GM19238 (cell line): ENCODE measurements around the gene RHBDL1.

ENCODE experiments used
- DNase-seq: peaks from one replicate; pipeline ENCODE4 v3.0.0; 2011; ENCODE audit warnings: low spot score; ENCODE audit not compliant: insufficient read length

The RHBDL1 gene

GRCh38 chr16:674968-675883, at the start of gene RHBDL1:
TSS of gene RHBDL1 (plus strand) at chr16:675671. CDS start at chr16:675791, 120 bp downstream.
- no peak for DNase-seq

- no peak for DNase-seq
Observed at GRCh38 chr16:625977-626765, 49.3 kb upstream of the RHBDL1 start.

DNA sequence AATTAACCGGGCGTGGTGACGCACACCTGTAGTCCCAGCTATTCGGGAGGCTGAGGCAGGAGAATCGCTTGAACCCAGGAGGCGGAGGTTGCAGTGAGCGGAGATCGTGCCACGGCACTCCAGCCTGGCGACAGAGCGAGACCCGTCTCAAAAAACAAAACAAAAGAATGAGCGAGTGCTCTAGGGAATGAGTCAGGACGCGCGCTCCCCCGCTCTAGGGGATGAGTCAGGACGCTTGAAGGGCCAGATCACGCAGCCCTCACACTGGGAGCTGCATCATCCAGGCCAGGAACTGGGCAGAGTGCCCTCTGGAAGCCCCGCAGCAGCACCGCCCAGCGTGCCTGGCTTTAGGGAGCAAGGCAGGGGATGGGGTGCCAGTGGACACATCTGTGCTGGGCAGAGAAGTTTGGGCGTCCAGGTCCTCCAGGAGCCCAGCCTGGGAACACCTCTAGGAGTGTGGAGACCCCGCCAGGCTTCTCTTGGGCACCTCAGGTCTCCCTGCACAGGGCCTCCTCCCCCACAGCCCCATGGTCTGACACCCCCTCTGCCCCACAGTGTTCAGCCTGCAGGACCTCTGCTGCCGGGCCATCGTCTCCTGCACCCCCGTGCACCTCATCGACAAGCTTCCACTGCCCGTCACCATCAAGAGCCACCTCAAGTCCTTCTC, 48.6 kb upstream of the RHBDL1 start:
- DNase-seq: no peak

DNA sequence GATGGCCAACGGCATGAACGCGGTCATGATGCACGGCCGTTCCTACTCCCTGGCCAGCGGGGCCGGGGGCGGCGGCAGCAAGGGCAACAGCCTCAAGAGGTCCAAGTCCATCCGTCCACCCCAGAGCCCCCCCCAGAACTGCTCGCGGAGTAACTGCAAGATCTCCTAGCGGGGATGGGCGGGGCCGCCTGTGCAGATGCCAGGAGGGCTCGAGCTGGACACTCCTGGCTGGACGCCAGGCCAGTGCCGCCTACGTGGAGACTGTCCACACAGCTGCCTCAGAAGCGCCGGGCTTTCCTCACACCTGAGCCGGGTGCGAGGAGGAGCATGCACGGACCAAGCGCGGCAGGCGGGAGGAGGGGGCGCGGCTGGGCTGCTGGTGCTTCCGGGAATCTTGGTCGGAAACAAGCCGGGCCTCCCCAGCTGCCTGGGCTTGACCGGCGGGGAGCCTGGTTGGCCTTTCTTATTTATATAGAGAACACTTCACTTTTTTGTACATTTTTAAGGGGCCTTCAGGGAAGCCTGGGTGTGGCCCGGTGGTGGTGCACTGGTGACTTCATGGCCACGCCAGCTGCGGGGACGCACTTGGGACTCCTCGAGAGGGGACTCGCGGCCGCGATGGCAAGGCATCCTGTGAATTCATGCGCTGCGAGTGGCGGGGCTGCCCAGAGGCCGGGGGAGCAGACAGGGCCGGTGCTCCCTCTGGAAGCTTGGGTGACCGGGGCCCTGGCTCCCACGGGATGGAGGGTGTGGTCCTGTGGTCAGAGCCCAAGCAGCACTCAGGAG, 47.8 kb upstream of the RHBDL1 start:
- DNase-seq: no peak

GRCh38 chr16:628321-629061, 47.0 kb upstream of the RHBDL1 start:
- no peak for DNase-seq

DNA sequence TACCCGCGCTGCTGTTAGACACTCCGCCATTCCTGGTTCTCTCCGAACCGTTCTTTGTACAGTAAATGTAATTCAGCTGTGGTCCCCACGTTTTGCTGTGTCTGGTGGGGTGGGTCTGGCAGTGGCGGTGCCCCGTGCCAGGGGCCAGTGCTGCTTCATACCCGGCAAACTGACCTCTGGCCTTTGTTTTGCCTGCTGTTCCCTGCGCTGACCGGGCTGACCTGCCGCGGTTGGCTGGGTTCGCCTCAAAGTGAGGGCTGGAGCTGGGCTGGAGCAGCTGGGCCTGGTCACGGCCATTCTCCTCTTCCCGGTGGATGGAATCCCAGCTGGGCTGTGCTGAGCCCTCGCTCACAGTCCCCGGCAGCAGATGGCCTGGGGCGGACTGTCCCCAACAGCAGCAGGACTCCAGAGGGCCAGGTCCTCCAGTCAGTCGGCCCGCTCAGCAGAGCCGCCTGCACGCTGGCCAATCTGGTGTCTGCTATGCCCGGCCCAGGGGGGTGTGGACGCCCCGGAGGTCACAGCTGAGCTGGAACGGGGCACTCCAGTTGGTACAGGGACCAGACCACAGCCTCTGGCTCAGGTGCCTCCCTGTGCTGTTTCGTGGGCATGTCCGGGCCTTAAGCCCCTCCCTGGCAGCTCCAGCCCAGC, 46.2 kb upstream of the RHBDL1 start:
- DNase-seq: no peak

DNA sequence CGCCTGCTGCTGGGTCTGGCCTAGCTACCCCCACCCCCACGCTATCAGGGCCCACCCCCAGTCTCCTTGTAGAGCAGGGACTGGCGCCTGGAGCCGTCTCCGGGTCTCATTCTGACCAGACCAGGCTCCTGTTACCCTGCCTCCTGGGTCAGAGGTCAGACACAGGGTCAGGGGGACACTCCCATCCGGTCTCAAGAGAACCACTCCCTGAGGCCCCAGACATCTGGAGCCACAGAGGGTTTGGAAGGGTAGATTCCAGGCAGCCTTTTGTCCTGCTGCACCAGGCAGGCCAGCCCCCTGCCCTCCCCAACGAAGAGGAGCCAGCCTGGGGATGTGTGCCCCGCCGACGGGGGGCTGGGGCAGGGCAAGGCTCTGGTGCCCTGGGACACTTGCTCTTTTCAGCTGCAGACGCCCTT, 45.6 kb upstream of the RHBDL1 start:
- DNase-seq: no peak

DNA sequence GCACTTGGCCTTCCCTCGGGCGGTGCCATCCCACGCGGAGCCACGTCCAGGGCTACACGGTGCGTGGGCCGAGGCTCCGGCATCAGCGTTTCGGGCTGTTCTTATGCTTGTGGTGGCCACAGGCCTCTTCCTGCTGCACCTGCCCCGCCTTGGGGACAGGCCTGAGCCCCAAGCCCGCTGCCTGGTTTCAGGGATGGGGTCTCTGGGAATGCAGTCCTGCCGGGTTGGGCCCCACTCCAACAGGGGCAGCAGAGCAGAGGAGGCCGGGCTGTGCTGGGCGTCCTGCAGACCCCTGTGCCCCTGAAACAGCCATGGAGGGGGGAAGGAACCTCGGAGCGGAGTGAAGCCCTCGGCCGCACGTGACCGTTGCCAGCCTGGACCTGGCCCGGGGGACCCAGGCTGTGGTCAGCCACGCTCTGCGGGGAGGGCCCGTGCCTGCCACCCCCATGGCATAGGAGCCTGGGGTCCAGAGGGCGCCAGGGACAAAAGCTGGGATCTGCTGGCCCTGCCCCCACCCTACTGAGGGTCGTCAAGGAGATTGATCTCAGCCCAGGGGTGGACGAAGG, 45.1 kb upstream of the RHBDL1 start:
- no peak for DNase-seq

DNA sequence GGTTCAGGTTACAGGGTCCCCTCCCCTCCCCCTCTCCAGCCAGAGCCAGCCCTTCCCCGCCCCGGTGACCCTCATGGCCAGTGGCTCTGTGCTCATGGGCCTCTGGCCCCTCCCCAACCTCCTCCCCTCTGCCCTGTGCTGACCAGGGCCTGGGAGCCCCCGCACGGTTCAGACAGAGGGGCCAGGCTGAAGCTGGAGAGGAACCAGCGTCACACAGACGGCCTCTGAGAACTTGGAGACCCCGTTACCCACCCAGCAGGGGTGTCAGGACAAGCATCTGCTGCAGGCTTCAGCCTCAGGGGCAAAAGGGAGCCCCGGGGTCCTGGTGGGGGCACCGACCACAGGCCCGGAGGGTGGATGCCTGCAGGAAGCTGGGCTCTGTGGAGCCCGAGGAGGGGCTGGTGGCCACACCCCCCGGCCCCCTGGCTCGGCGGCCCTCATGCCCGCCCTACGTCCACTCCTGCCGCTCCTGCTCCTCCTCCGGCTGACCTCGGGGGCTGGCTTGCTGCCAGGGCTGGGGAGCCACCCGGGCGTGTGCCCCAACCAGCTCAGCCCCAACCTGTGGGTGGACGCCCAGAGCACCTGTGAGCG, 44.6 kb upstream of the RHBDL1 start, which contains the start of gene WFIKKN1:
TSS of gene WFIKKN1 (plus strand) at position 171 of the 591 bp plus-strand sequence. CDS start at position 440, 269 bp downstream.
- DNase-seq: no peak

DNA sequence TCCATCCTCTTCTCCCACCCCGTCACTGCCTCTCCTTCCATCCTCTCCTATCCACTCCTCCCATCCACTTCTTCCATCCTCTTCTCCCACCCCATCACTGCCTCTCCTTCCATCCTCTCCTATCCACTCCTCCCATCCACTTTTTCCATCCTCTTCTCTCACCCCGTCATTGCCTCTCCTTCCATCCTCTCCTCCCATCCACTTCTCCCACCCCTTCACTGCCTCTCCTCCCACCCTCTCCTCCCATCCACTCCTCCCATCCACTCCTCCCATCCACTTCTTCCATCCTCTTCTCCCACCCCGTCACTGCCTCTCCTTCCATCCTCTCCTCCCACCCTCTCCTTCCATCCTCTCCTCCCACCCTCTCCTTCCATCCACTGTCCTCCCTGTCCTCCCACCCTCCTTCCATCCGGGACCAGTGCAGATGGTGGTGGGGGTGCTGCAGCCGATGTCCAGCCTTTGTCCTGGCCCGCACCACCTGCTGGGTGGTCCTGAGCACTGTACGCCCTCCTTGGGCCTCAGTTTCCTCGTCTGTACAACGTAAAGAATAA, 43.6 kb upstream of the RHBDL1 start:
- no peak for DNase-seq

GRCh38 chr16:632486-633335, 42.8 kb upstream of the RHBDL1 start:
- no peak for DNase-seq

DNA sequence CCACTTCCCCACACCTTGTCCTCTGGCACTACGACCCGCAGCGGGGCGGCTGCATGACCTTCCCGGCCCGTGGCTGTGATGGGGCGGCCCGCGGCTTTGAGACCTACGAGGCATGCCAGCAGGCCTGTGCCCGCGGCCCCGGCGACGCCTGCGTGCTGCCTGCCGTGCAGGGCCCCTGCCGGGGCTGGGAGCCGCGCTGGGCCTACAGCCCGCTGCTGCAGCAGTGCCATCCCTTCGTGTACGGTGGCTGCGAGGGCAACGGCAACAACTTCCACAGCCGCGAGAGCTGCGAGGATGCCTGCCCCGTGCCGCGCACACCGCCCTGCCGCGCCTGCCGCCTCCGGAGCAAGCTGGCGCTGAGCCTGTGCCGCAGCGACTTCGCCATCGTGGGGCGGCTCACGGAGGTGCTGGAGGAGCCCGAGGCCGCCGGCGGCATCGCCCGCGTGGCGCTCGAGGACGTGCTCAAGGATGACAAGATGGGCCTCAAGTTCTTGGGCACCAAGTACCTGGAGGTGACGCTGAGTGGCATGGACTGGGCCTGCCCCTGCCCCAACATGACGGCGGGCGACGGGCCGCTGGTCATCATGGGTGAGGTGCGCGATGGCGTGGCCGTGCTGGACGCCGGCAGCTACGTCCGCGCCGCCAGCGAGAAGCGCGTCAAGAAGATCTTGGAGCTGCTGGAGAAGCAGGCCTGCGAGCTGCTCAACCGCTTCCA, 42.0 kb upstream of the RHBDL1 start:
- no peak for DNase-seq

GRCh38 chr16:634051-634670, 41.3 kb upstream of the RHBDL1 start:
- DNase-seq: no peak

- no peak for DNase-seq
Observed at GRCh38 chr16:634996-635395, 40.5 kb upstream of the RHBDL1 start.

- no peak for DNase-seq
Observed at GRCh38 chr16:635573-636205, 39.8 kb upstream of the RHBDL1 start.
